BJ (cell line): ENCODE measurements around the gene SMYD3. TPM values are rescaled to one million over a fixed set of nuclear protein-coding genes. Genes with fewer than 3 reads are reported as not detected.
"Not testable (repeated sequence)": the region's sequence is repeated elsewhere in the genome, so short reads cannot be mapped to it uniquely, and the experiment has no call there.

Experiments used
- CTCF ChIA-PET: fragments of 350-600 bp; formaldehyde crosslinking; extraction: SDS; loops from one replicate; lab custom pipeline; 2021; ENCODE audit warnings: antibody characterized with exemption, inconsistent platforms; lab: Yijun Ruan, JAX
- POLR2A ChIA-PET: fragments of 300-600 bp; sonication (Branson Sonifier 250); formaldehyde crosslinking; extraction: SDS; loops from one replicate; lab custom pipeline; 2021; ENCODE audit warnings: antibody characterized with exemption; lab: Charles Lee
- DNase-seq: peaks from one replicate; pipeline ENCODE4 v3.0.0-alpha.2; 2011; ENCODE audit warnings: low read depth
- H3K27me3 ChIP-seq: 2 replicates; pipeline ENCODE4 v1.6.0; 2011; ENCODE audit warnings: low read length; ENCODE audit not compliant: control insufficient read depth, insufficient read depth
- H3K36me3 ChIP-seq: 2 replicates; pipeline ENCODE4 v1.5.1; 2011; ENCODE audit warnings: low read length; ENCODE audit not compliant: control insufficient read depth, insufficient read depth
- H3K4me3 ChIP-seq: 2 replicates; pipeline ENCODE4 v1.5.1; 2011; ENCODE audit warnings: low read depth, mild to moderate bottlenecking, control low read depth, low read length
- polyA plus RNA-seq: library from polyadenylated mRNA; depleted of rRNA; stranded (reverse); fragments of >200 nt; gene quantifications from 2 replicates; pipeline ENCODE4 v1.2.3, GENCODE V29; 2011
- TF ChIP-seq, protein P1 (sequence below): IDR thresholded peaks from 2 replicates; pipeline ENCODE4 v1.5.1; 2011; ENCODE audit warnings: low read depth, mild to moderate bottlenecking, control low read depth, inconsistent platforms, low read length, moderate library complexity; ENCODE audit not compliant: insufficient read depth

SMYD3 gene
- polyA plus RNA-seq, 1 experiment = 26.1 TPM

DNA sequence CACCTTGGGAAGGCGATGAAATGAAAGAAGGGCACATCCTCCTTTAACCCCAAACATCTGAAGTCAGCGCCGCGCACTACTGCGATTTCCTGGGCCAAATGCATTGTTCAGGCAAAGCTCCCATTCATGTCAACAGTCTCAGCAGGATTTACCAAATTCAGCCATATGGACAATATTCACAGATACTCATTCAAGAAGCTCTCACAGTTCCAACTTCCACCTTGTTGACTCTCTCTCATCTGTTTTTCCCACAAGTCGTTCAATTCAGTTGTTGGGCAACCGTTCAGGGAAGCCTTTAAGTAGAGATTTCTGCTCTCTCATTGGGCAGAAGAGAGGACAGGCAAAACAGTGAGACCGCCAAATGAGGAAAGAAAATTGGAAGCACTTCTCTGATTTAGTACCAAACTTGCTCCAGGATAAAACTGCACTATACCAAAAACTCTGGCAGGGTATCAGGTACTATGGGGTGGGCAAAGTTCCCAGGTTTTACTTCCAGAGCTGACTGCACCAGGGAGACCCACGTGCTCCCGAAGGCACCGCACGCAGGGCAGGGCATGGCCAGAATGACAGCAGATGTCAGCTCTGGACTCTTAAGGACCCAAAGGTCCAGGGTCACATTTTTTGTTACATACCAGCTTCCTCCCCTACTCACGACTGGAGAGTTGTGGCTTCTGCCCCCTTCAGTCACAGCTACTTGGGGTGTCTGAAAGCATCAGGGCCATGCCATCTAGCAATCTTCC lies 683.5 kb downstream of the SMYD3 start:
- ChIA-PET POLR2A (interaction anchor here (0.5 kb wide), 1 partner anchor 21 kb away, joined by 3 read pairs; no protein-coding TSS in a partner anchor), CTCF (interaction anchor here (0.6 to 0.9 kb wide), 3 partner anchors 15 to 667 kb away, joined by 3 read pairs; no protein-coding TSS in a partner anchor)
- H3K4me3 ChIP-seq = no peak overlapping the region
- H3K36me3 ChIP-seq = no peaks in the 10 kb centered on the region
- DNase-seq = no peak
- TF ChIP-seq, protein P1, sequence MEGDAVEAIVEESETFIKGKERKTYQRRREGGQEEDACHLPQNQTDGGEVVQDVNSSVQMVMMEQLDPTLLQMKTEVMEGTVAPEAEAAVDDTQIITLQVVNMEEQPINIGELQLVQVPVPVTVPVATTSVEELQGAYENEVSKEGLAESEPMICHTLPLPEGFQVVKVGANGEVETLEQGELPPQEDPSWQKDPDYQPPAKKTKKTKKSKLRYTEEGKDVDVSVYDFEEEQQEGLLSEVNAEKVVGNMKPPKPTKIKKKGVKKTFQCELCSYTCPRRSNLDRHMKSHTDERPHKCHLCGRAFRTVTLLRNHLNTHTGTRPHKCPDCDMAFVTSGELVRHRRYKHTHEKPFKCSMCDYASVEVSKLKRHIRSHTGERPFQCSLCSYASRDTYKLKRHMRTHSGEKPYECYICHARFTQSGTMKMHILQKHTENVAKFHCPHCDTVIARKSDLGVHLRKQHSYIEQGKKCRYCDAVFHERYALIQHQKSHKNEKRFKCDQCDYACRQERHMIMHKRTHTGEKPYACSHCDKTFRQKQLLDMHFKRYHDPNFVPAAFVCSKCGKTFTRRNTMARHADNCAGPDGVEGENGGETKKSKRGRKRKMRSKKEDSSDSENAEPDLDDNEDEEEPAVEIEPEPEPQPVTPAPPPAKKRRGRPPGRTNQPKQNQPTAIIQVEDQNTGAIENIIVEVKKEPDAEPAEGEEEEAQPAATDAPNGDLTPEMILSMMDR = no peak
- H3K27me3 ChIP-seq = no peaks in the 10 kb centered on the region

DNA sequence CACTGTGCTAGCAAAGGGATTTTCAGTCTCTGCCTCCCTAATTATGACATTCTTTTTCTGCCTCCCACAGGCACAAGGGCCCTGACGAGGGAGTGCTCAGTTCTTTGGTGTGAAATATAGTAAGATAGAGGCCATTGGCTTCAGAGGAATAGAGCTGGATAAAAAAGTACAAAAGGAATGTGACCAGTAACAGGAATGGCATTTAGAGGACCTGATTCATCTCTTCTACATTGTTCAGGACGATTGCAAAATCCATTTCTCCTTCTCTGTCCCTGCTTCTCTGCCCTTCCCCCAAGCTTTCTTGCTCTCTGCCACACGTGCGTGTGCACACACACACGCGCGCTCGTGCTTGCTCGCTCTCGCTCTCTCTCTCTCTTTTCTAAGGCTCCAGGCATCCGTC lies 684.1 kb downstream of the SMYD3 start:
- H3K4me3 ChIP-seq = no peak overlapping the region
- H3K27me3 ChIP-seq = no peaks in the 10 kb centered on the region
- peak; percentile 84 for DNase-seq
- ChIA-PET CTCF (interaction anchor here (0.6 kb wide), 1 partner anchor 666 kb away, joined by 3 read pairs; no protein-coding TSS in a partner anchor), POLR2A (no interaction called here)
- H3K36me3 ChIP-seq = no peaks in the 10 kb centered on the region
- TF ChIP-seq, protein P1 = no peak

GRCh38 chr1:245818363-245818762 lies 688.7 kb downstream of the SMYD3 start:
- H3K4me3 ChIP-seq, H3K36me3 ChIP-seq, CTCF ChIA-PET, POLR2A ChIA-PET, H3K27me3 ChIP-seq, DNase-seq: not testable (repeated sequence)

DNA sequence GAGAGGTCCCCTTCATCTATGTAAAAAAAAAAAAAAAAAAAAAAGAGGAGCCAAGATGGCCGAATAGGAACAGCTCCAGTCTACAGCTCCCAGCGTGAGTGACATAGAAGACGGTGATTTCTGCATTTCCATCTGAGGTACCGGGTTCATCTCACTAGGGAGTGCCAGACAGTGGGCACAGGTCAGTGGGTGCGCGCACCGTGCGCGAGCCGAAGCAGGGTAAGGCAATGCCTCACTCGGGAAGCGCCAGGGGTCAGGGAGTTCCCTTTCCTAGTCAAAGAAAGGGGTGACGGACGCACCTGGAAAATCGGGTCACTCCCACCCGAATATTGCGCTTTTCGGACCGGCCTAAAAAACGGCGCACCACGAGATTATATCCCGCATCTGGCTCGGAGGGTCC lies 690.6 kb downstream of the SMYD3 start:
- H3K36me3 ChIP-seq, DNase-seq, H3K27me3 ChIP-seq, CTCF ChIA-PET, H3K4me3 ChIP-seq, POLR2A ChIA-PET: not testable (repeated sequence)

GRCh38 chr1:245814651-245815050 lies 692.4 kb downstream of the SMYD3 start:
- POLR2A ChIA-PET = no interaction called here

GRCh38 chr1:245812278-245812677 lies 694.8 kb downstream of the SMYD3 start:
- no peaks in the 10 kb centered on the region for H3K27me3 ChIP-seq
- no peak for DNase-seq
- TF ChIP-seq, protein P1 = no peak
- ChIA-PET CTCF (no interaction called here), POLR2A (no interaction called here)
- no peak overlapping the region for H3K4me3 ChIP-seq
- no peaks in the 10 kb centered on the region for H3K36me3 ChIP-seq

More at GRCh38 chr1:245814651-245815050, 692.4 kb downstream of the SMYD3 start:
- H3K36me3 ChIP-seq = no peaks in the 10 kb centered on the region
- DNase-seq = no peak
- H3K4me3 ChIP-seq = no peak overlapping the region
- TF ChIP-seq, protein P1 = no peak
- H3K27me3 ChIP-seq = no peaks in the 10 kb centered on the region
- CTCF ChIA-PET = interaction anchor here (0.7 to 1.9 kb wide), 3 partner anchors 12 to 662 kb away, joined by 3 to 6 read pairs (median 3); no protein-coding TSS in a partner anchor
